A549 (cell line): Measurements from ENCODE around the gene CHD6. TPM values are rescaled to one million over a fixed set of nuclear protein-coding genes. Genes with fewer than 3 reads are reported as not detected.
"Not testable (repeated sequence)": the region's sequence is repeated elsewhere in the genome, so short reads cannot be mapped to it uniquely, and the experiment has no call there.

Experiments used
- ATAC-seq, 2 experiments: fragments of 200-7000 bp in 1 of 2; fragments of >200 bp in 1 of 2; cut with Nextera tagmentation in 1 of 2; cut with Tn5 transposase in 1 of 2; 3 replicates each; pipeline versions ENCODE4 v1.8.0 to v1.9.1; 2018 to 2020; ENCODE audit warnings: mild to moderate bottlenecking in 1 of 2, moderate library complexity in 1 of 2
- CTCF ChIA-PET: fragments of 300-600 bp; sonication (Branson Sonifier 250); formaldehyde crosslinking; extraction: SDS; loops from one replicate; lab custom pipeline; 2021; ENCODE audit warnings: antibody characterized with exemption, inconsistent platforms; lab: Yijun Ruan, JAX
- POLR2A ChIA-PET: fragments of 350-600 bp; formaldehyde crosslinking; extraction: SDS; loops from one replicate; lab custom pipeline; 2021; ENCODE audit warnings: antibody characterized with exemption, inconsistent platforms; lab: Yijun Ruan, JAX
- DNase-seq, 2 experiments: peaks; one replicate each; pipeline versions ENCODE4 v3.0.0 to v3.0.0-alpha.2; 2011 to 2016; ENCODE audit warnings: low read depth in 1 of 2, low spot score in 1 of 2
- FAIRE-seq: peaks from 2 replicates; lab custom pipeline; 2011; peaks lifted over from hg19 to GRCh38; lab: Jason Lieb, UNC
- H3K27ac ChIP-seq, 2 experiments: fragments of >200 bp; sonication (Bioruptor Twin); formaldehyde crosslinking; 3 replicates each; pipeline ENCODE4 v1.5.1; 2016 to 2017
- H3K4me1 ChIP-seq: fragments of >200 bp; sonication (Bioruptor Twin); formaldehyde crosslinking; 3 replicates; pipeline ENCODE4 v1.6.1; 2016
- H3K4me2 ChIP-seq: fragments of >200 bp; sonication (Bioruptor Twin); formaldehyde crosslinking; 3 replicates; pipeline ENCODE4 v1.6.1; 2016
- H3K4me3 ChIP-seq: fragments of >200 bp; sonication (Bioruptor Twin); formaldehyde crosslinking; 3 replicates; pipeline ENCODE4 v1.5.1; 2016
- H3K9me3 ChIP-seq: fragments of >200 bp; sonication (Bioruptor Twin); formaldehyde crosslinking; 3 replicates; pipeline ENCODE4 v1.6.1; 2016
- ATOH8 ChIP-seq: fragments of 250-450 bp; sonication (Bioruptor Pico); IDR thresholded peaks from 2 replicates; pipeline ENCODE4 v1.5.0; 2020; ENCODE audit warnings: low read depth, mild to moderate bottlenecking, moderate library complexity
- BCL3 ChIP-seq: fragments of >200 bp; sonication (Bioruptor Twin); formaldehyde crosslinking; IDR thresholded peaks from 3 replicates; pipeline ENCODE4 v1.6.1; 2016
- CBX8 ChIP-seq: fragments of 200-600 bp; sonication (generic); IDR thresholded peaks from 2 replicates; pipeline ENCODE4 v1.6.1; 2016
- CHD4 ChIP-seq: fragments of 200-600 bp; sonication (generic); IDR thresholded peaks from 2 replicates; pipeline ENCODE4 v1.6.1; 2016; ENCODE audit warnings: antibody characterized with exemption, mild to moderate bottlenecking, borderline replicate concordance
- CTCF ChIP-seq: fragments of >200 bp; sonication (Bioruptor Twin); formaldehyde crosslinking; IDR thresholded peaks from 3 replicates; pipeline ENCODE4 v1.5.1; 2016
- E2F6 ChIP-seq: IDR thresholded peaks from 2 replicates; pipeline ENCODE4 v1.6.1; 2012; ENCODE audit warnings: low read depth, borderline replicate concordance
- EHMT2 ChIP-seq: fragments of 200-600 bp; sonication (generic); IDR thresholded peaks from 2 replicates; pipeline ENCODE4 v1.6.1; 2016; ENCODE audit warnings: antibody characterized with exemption, low read depth, mild to moderate bottlenecking, moderate library complexity
- EP300 ChIP-seq, 2 experiments: fragments of >200 bp; sonication (Bioruptor Twin); formaldehyde crosslinking; IDR thresholded peaks; 2 replicates in 1 of 2; 3 replicates in 1 of 2; pipeline ENCODE4 v1.6.1; 2016 to 2017
- HDAC2 ChIP-seq: fragments of 200-600 bp; sonication (generic); IDR thresholded peaks from 2 replicates; pipeline ENCODE4 v1.6.1; 2016
- HEYL ChIP-seq: fragments of 250-450 bp; sonication (Bioruptor Pico); IDR thresholded peaks from 2 replicates; pipeline ENCODE4 v1.8.0; 2021; ENCODE audit warnings: mild to moderate bottlenecking, moderate library complexity
- JUN ChIP-seq, 2 experiments: fragments of >200 bp; sonication (Bioruptor Twin); formaldehyde crosslinking; IDR thresholded peaks; 2 replicates in 1 of 2; 3 replicates in 1 of 2; pipeline ENCODE4 v1.6.1; 2016 to 2017
- JUNB ChIP-seq: fragments of >200 bp; sonication (Bioruptor Twin); formaldehyde crosslinking; IDR thresholded peaks from 2 replicates; pipeline ENCODE4 v1.6.1; 2016
- KDM5A ChIP-seq: fragments of 200-600 bp; sonication (generic); IDR thresholded peaks from 2 replicates; pipeline ENCODE4 v1.6.1; 2016; ENCODE audit warnings: antibody characterized with exemption, mild to moderate bottlenecking
- MAFK ChIP-seq: fragments of 450-650 bp; IDR thresholded peaks from 2 replicates; pipeline ENCODE4 v1.6.1; 2014; ENCODE audit not compliant: partially characterized antibody
- MYC ChIP-seq: IDR thresholded peaks from 2 replicates; pipeline ENCODE4 v1.6.1; 2012; ENCODE audit warnings: mild to moderate bottlenecking, inconsistent platforms, low read length, improper control_type of control experiment, borderline replicate concordance
- NFE2L2 ChIP-seq: fragments of 150-350 bp; conservative IDR thresholded peaks from 2 replicates; pipeline ENCODE4 v1.6.1; 2014; ENCODE audit warnings: low read length
- RNF2 ChIP-seq: fragments of 200-600 bp; sonication (generic); IDR thresholded peaks from 2 replicates; pipeline ENCODE4 v1.6.1; 2016; ENCODE audit warnings: low read depth, mild to moderate bottlenecking, antibody characterized with exemption, moderate library complexity, borderline replicate concordance
- TFCP2L1 ChIP-seq: fragments of 250-450 bp; sonication (Bioruptor Pico); IDR thresholded peaks from 2 replicates; pipeline ENCODE4 v1.5.0; 2021; ENCODE audit warnings: mild to moderate bottlenecking
- TP53 ChIP-seq: fragments of 250-450 bp; sonication (Bioruptor Pico); IDR thresholded peaks from 2 replicates; pipeline ENCODE4 v1.5.0; 2021; ENCODE audit warnings: mild to moderate bottlenecking, moderate library complexity
- ZNF302 ChIP-seq: fragments of 250-450 bp; sonication (Bioruptor Pico); IDR thresholded peaks from 2 replicates; pipeline ENCODE4 v1.9.0; 2021; ENCODE audit warnings: inconsistent platforms, mild to moderate bottlenecking, moderate library complexity
- WGBS: methylation state at CpG from one replicate; pipeline ENCODE4 v1.1.6; 2017; ENCODE audit errors: missing lambda C conversion rate; 5-methylcytosine and 5-hydroxymethylcytosine counted together
- polyA plus RNA-seq, 4 experiments: library from polyadenylated mRNA; depleted of rRNA in 3 of 4; stranded (reverse); fragments of >200 nt; fragmentation: RNase III in 1 of 4; extraction: RNeasy Plus Mini Kit Qiagen cat#74134 plus additional on column Dnase treatment in 1 of 4; gene quantifications; 2 replicates in 3 of 4; 3 replicates in 1 of 4; pipeline ENCODE4 v1.2.3, GENCODE V29; 2011 to 2017

CHD6 gene
- polyA plus RNA-seq, 2 of the 4 experiments (the other 2 are of a cell fraction): 8.2 to 22.6 TPM

- no peak for ATAC-seq
- CTCF ChIA-PET: no interaction called here
- H3K27ac ChIP-seq: no peak overlapping the region
- TF ChIP-seq ZNF302 (CRISPR knock-in tag) (no peak), HEYL (CRISPR knock-in tag) (no peak), TFCP2L1 (CRISPR knock-in tag) (no peak), JUNB (no peak), E2F6 (no peak), HDAC2 (no peak), CHD4 (no peak), MYC (no peak), KDM5A (no peak), BCL3 (no peak), ATOH8 (CRISPR knock-in tag) (no peak), CTCF (no peak)
- TF ChIP-seq, all 56 proteins: peak for 0
- H3K4me2 ChIP-seq: no peak overlapping the region
- H3K4me1 ChIP-seq: no peaks in the 10 kb centered on the region
- H3K9me3 ChIP-seq: peaks cover 9% of the 10 kb centered on the region; the same call in 1 of the 3 replicates
- WGBS: 89% methylated on average over 4 of the region's 4 CpGs
- H3K4me3 ChIP-seq: no peak overlapping the region
- FAIRE-seq: no peak
- POLR2A ChIA-PET: no interaction called here
- no peak for DNase-seq
Measured at GRCh38 chr20:41537865-41538264, 80.3 kb downstream of the CHD6 start.

GRCh38 chr20:41535551-41535950, 82.6 kb downstream of the CHD6 start:
- H3K27ac ChIP-seq, H3K4me3 ChIP-seq, CTCF ChIA-PET, DNase-seq, FAIRE-seq, H3K9me3 ChIP-seq, ATAC-seq, H3K4me1 ChIP-seq, H3K4me2 ChIP-seq: not testable (repeated sequence)
- 92% methylated on average over 1 of the region's 1 CpG for WGBS
- POLR2A ChIA-PET: interaction anchor here (0.9 kb wide), 1 partner anchor 157 kb away, joined by 4 read pairs; no protein-coding TSS in a partner anchor

GRCh38 chr20:41534842-41535241, 83.3 kb downstream of the CHD6 start:
- H3K27ac ChIP-seq: no peak overlapping the region
- WGBS: 84% methylated on average over 2 of the region's 2 CpGs
- CTCF ChIA-PET: interaction anchor here (1.1 kb wide), 1 partner anchor 12 kb away, joined by 5 read pairs; no protein-coding TSS in a partner anchor
- ATAC-seq: no peak
- TF ChIP-seq EP300 (IDR thresholded peaks at IDR 0.05) (no peak), NFE2L2 (no peak), MAFK (no peak), CHD4 (no peak), CBX8 (no peak), TP53 (CRISPR knock-in tag) (no peak), BCL3 (no peak), TFCP2L1 (CRISPR knock-in tag) (no peak), EHMT2 (no peak), JUN (IDR thresholded peaks at IDR 0.05) (no peak), RNF2 (no peak)
- no peak overlapping the region for H3K4me3 ChIP-seq
- H3K4me2 ChIP-seq: no peak overlapping the region
- no peak for DNase-seq
- peaks cover 9% of the 10 kb centered on the region; the same call in 1 of the 3 replicates for H3K9me3 ChIP-seq
- POLR2A ChIA-PET: no interaction called here
- H3K4me1 ChIP-seq: no peaks in the 10 kb centered on the region
- FAIRE-seq: no peak
